SH-SY5Y (cell line): ENCODE measurements around the gene CYP8B1.

Experiments
- GATA2 ChIP-seq: IDR thresholded peaks from 2 replicates; pipeline ENCODE4 v1.6.1; 2011; ENCODE audit warnings: mild to moderate bottlenecking, low read depth, low read length
- GATA3 ChIP-seq: IDR thresholded peaks from 2 replicates; pipeline ENCODE4 v1.6.1; 2011; ENCODE audit warnings: low read depth, mild to moderate bottlenecking, low read length, moderate library complexity

Gene CYP8B1

GRCh38 chr3:42875325-42876151 is at the start of gene CYP8B1:
CYP8B1 (minus strand) TSS chr3:42875879; CDS start chr3:42875816, 63 bp downstream.
- TF ChIP-seq GATA2 = no peak
- TF ChIP-seq GATA3 = no peak

GRCh38 chr3:42923606-42924005 is 47.9 kb upstream of the CYP8B1 start:
- TF ChIP-seq GATA2 = no peak
- no peak for TF ChIP-seq GATA3

GRCh38 chr3:42914771-42915515 is 39.3 kb upstream of the CYP8B1 start:
- TF ChIP-seq GATA3 (no peak), GATA2 (no peak)

GRCh38 chr3:42911551-42911950 is 35.9 kb upstream of the CYP8B1 start:
- no peak for TF ChIP-seq GATA2
- no peak for TF ChIP-seq GATA3

- no peak for TF ChIP-seq GATA3
- TF ChIP-seq GATA2 = no peak
Observed at GRCh38 chr3:42908675-42909074, 33.0 kb upstream of the CYP8B1 start.

GRCh38 chr3:42906848-42907183 is 31.1 kb upstream of the CYP8B1 start:
- no peak for TF ChIP-seq GATA2
- no peak for TF ChIP-seq GATA3

- no peak for TF ChIP-seq GATA3
- TF ChIP-seq GATA2 = no peak
Observed at GRCh38 chr3:42906070-42906847, 30.6 kb upstream of the CYP8B1 start, which contains the start of gene ZNF662. ZNF662 (plus strand) TSS chr3:42906142; CDS start chr3:42908115, 1,973 bp downstream.

GRCh38 chr3:42905740-42906069 is 30.0 kb upstream of the CYP8B1 start:
- TF ChIP-seq GATA3 = no peak
- TF ChIP-seq GATA2 = no peak

- TF ChIP-seq GATA3 = no peak
- no peak for TF ChIP-seq GATA2
Observed at GRCh38 chr3:42904076-42904475, 28.4 kb upstream of the CYP8B1 start.

GRCh38 chr3:42902257-42902656 is 26.6 kb upstream of the CYP8B1 start:
- TF ChIP-seq GATA2 (no peak), GATA3 (no peak)

- no peak for TF ChIP-seq GATA2
- TF ChIP-seq GATA3 = no peak
Observed at GRCh38 chr3:42901073-42901415, 25.4 kb upstream of the CYP8B1 start.

GRCh38 chr3:42900226-42901072 is 24.8 kb upstream of the CYP8B1 start:
- TF ChIP-seq GATA2 (no peak), GATA3 (no peak)

GRCh38 chr3:42898896-42899675 is 23.4 kb upstream of the CYP8B1 start:
- TF ChIP-seq GATA2 (no peak), GATA3 (no peak)

- TF ChIP-seq GATA3 = no peak
Observed at GRCh38 chr3:42895580-42895868, 19.8 kb upstream of the CYP8B1 start.
